HG02798 (cell line): ENCODE measurements around the gene HLA-F.

Experiments used
- ATAC-seq: cut with Tn5 transposase; IDR thresholded peaks from one replicate; pipeline ENCODE4 v1.9.1; 2021; ENCODE audit warnings: mild to moderate bottlenecking; ENCODE audit not compliant: unreplicated experiment, poor library complexity

The HLA-F gene

GRCh38 chr6:29742127-29742526, 18.9 kb downstream of the HLA-F start:
- ATAC-seq, result no peak

- no peak for ATAC-seq
These were observed 19.8 kb downstream of the HLA-F start for GRCh38 chr6:29743025-29743424.

- no peak for ATAC-seq
These were observed 20.3 kb downstream of the HLA-F start for GRCh38 chr6:29743568-29743967.

GRCh38 chr6:29744131-29744530, 20.9 kb downstream of the HLA-F start:
- ATAC-seq, result no peak

- no peak for ATAC-seq
These were observed 21.4 kb downstream of the HLA-F start for GRCh38 chr6:29744621-29745020.

- ATAC-seq, result no peak
These were observed 22.2 kb downstream of the HLA-F start for GRCh38 chr6:29745386-29745785.

- ATAC-seq, result no peak
These were observed 22.7 kb downstream of the HLA-F start for GRCh38 chr6:29745855-29746449.

GRCh38 chr6:29746846-29747687, 23.8 kb downstream of the HLA-F start:
- ATAC-seq, result no peak

- no peak for ATAC-seq
These were observed 24.5 kb downstream of the HLA-F start for GRCh38 chr6:29747688-29748250.

GRCh38 chr6:29748391-29749307, 25.4 kb downstream of the HLA-F start:
- ATAC-seq, result peak; percentile 87

- peak; percentile 2 for ATAC-seq
These were observed 26.1 kb downstream of the HLA-F start for GRCh38 chr6:29749308-29749662.

- no peak for ATAC-seq
These were observed 26.4 kb downstream of the HLA-F start for GRCh38 chr6:29749668-29750067.

GRCh38 chr6:29750709-29751108, 27.5 kb downstream of the HLA-F start:
- no peak for ATAC-seq

GRCh38 chr6:29751480-29751879, 28.2 kb downstream of the HLA-F start:
- ATAC-seq, result no peak

GRCh38 chr6:29752451-29753308, 29.4 kb downstream of the HLA-F start:
- peak; percentile 72 for ATAC-seq

- ATAC-seq, result no peak
These were observed 30.0 kb downstream of the HLA-F start for GRCh38 chr6:29753309-29753644.

GRCh38 chr6:29755295-29755871, 32.1 kb downstream of the HLA-F start:
- no peak for ATAC-seq

GRCh38 chr6:29757282-29757681, 34.0 kb downstream of the HLA-F start:
- ATAC-seq, result no peak

GRCh38 chr6:29757701-29758293, 34.6 kb downstream of the HLA-F start:
- no peak for ATAC-seq
